HG02870 (cell line): ENCODE results near the gene CACNA2D1.
"Not testable (repeated sequence)": the region's sequence is repeated elsewhere in the genome, so short reads cannot be mapped to it uniquely, and the experiment has no call there.

ENCODE experiments used
- ATAC-seq: cut with Tn5 transposase; IDR thresholded peaks from one replicate; pipeline ENCODE4 v1.9.1; 2021; ENCODE audit warnings: mild to moderate bottlenecking, moderate library complexity; ENCODE audit not compliant: unreplicated experiment

CACNA2D1 gene

DNA sequence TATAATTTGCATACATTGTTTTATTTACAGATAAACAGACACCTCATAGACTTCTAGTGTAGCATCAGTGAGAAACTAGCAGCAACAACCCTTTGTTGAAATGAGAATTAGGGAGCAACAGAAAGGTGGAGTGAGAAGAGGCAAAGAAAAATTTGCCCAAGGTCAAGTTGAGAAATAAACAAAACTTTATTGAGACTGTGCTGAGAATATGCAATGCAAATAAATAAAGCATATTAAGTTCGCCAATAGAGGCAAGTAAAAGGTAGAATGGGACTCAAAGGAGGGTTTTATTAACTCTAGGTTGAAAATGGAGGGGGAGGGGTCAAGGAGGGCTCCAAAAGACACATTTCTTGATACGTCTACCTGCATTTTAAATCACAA is 49.7 kb downstream of the CACNA2D1 start:
- no peak for ATAC-seq

DNA sequence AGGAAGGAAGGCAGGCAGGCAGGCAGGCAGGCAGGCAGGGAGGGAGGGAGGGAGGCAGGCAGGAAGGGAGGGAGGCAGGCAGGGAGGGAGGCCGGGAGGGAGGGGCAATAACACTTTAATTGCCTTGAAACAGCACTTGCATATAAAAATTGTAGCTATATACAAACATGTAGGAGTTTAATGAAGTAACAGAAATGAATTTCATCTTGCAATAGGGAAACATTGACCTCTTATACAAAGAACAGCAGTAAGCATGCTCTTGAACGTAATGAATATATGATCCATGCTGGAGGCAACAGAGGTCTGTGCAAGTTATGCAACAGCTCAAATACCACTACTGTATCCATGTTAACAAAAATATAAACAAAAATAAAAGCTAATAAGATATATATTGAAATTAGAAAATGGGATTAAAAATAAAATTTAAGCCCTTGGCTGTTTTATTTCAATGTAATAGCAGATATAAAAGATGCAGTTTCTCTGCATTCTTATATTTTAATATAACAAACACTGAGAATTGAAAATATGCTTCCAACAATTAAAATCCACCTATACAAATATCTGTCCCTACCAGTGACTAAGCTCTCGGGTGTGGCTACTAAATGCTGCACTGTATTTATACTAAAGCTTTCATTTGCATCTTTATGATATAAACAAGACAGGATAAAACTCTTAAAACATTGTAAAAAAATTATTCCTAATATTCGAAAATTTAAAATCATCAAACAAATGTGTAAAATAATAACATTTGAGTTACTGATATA is 50.3 kb downstream of the CACNA2D1 start:
- no peak for ATAC-seq

DNA sequence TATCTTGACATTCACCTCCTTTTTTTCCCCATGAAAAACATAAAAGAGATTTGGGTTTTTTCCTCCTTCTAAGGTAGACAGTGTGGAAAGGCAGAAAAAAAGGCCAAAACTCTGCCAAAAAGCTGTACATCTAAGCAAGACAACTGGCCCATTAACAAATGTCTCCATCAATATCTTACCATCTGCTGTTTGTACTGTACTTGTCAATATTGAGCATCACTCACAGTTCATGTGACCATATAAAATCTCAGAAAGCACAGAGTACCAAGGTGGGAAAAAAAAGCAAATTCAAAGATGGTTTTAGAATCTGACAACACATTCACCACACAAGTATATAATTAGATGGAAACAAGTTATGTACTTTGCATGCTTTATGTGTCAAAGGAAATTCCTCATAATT is 52.6 kb downstream of the CACNA2D1 start:
- ATAC-seq: no peak

DNA sequence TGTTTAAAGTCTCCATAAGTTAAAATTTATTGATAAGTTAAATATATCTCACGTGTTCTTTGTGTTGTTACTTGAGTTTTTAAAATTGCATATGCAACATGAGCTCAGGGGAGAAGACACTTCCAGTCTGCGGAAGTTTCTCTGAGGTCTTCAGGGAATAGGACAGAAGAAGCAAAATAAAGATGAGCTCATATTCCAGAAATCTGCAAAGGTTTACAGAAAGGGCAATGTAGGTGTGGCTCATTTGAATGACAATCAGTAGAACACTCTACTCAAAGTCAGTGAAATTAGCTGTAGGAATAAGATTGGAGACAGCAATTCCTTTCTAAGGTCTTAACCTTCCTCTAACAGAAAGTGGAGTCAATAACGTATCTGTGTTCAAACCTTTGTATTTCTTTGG is 53.7 kb downstream of the CACNA2D1 start:
- no peak for ATAC-seq

DNA sequence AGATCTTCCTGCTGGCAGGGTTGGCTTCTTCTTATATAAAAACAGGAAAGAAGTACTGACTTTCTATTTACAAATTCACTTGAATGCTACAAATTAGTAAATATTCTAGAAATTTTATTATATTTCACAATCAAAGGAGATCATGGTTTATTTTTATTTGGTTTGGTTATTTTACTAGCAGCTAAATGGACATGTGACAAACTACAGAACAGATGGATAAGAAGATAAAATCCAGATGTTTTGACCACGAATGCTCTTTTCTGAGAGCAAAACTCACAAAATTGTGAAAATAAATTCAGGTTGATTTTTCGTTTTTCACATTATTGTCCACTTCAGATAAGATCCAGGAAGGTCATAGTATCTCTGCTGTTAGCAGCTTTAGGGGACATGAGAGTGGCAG is 55.4 kb downstream of the CACNA2D1 start:
- ATAC-seq: no peak

DNA sequence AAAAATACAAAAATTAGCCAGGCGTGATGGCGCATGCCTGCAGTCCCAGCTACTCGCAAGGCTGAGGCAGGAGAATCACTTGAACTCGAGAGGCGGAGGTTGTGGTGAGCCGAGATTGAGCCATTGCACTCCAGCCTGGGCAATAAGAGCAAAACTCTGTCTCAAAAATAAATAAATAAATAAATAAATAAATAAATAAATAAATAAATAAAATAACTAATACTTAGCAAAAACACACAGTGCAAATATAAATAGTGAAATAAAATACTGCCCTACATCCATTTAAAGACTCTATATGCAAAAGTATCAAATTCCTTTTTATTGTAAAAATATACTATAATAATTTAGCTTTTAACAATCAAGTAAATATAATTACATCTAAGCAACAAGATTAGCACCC is 57.0 kb downstream of the CACNA2D1 start:
- not testable (repeated sequence) for ATAC-seq

DNA sequence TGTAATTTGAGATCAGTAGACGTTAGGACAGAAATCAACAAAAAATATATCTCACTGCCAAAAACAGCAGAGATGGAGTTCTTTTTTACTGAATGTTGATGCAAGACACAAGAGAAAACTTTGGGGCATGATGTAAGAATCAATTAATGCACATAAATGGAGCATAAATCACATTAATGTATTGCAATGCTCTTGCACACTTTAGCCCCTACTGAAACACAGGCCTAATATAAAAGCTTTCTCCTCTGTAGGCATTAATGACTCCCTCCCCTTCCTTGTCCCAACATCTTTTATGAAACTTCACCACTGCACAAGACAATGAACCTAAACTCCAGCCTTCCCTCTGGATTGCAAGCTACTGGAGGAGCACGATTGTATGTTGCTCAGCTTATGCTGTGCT is 58.8 kb downstream of the CACNA2D1 start:
- ATAC-seq: no peak

DNA sequence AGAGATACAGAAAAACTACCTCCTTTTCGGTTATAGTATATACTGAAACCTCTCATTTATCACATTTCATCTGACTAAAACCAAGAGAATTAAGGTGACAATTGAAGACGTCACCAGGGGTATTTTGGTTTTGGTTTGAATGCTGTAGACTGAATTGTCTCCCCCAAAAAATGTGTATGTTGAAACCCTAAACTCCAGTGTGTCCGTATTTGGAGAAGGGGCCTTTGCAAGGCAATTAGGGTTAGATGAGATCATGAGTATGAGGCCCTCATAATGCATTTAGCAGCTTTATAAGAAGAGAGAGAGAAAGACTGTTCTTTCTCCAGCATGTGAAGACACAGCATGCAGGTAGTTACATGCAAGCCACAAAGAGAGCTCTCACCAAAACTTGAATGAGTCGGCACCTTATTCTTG is 59.5 kb downstream of the CACNA2D1 start:
- peak; percentile 87 for ATAC-seq

DNA sequence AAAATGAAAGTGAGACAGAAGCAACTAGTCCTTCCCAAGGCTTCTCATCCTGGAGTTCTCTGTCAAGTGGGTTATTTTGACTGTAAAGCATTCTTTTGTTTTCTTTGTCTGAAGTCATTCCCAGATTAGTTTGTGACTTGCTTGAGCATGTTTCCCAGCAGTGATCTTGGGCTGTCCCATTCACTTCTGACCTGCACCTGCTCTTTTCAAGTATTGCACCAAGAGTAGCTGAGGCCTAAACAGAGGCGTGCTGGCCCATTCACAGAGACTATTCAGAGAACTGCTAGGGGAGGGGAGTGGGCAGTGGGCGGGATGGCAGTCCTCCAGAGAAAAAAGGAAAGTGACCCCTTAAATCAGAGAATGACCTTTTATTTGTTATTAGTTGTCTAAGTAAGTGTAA is 61.3 kb downstream of the CACNA2D1 start:
- no peak for ATAC-seq

DNA sequence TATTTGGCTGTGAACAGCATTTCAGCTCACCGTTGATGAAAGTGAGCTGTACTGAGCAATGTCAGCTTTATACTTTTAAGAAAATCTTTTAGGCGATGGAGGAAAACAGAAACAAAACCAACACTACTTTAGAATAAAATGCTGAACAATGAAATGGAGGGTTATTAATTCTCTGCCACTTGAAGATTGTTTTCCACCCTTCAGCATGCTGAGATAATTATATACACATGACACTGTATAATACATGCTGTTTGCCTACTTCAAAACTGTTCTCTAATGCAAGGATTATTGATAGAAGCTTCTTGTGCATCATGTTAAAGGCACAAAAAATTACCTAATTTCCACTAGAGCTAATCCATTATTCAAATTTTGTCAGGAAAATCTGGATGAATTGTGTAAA is 66.8 kb downstream of the CACNA2D1 start:
- no peak for ATAC-seq

DNA sequence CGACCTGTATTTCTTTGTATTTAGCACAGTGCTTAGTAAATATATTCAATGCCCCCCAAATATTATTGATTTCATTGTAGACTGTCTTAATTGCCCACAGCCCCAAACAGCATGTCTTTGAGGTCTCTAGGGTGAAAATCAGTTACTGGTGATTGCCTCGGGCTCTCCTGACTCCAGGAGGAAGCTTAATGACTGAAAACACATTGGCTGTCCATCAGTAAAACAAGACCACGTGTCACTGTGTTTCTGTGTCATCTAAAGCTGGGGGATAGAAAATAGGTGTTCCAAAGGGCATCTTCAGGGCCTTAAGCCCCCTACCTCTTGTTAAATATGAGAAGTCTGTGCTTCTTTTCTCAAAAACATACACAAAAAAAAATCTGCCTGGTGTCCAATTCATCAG is 67.9 kb downstream of the CACNA2D1 start:
- ATAC-seq: no peak

DNA sequence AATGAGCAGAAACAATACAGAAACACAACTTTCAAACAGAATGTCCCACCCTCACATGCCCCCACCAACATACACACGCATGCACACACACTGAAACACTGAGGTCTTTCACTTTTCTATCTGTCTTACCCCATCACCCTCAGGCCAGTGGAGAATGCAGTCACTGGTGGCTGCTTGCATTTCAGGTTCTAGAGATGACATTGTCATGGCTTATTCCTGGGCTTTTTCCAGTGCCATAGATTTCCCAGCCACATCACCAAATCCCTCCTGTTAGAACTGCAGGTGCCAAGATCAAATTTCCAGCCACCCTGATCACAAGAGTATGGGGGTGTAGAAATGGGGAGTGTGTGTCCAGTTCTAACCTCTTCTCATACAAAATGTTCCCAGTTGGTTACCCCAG is 68.4 kb downstream of the CACNA2D1 start:
- ATAC-seq: no peak

DNA sequence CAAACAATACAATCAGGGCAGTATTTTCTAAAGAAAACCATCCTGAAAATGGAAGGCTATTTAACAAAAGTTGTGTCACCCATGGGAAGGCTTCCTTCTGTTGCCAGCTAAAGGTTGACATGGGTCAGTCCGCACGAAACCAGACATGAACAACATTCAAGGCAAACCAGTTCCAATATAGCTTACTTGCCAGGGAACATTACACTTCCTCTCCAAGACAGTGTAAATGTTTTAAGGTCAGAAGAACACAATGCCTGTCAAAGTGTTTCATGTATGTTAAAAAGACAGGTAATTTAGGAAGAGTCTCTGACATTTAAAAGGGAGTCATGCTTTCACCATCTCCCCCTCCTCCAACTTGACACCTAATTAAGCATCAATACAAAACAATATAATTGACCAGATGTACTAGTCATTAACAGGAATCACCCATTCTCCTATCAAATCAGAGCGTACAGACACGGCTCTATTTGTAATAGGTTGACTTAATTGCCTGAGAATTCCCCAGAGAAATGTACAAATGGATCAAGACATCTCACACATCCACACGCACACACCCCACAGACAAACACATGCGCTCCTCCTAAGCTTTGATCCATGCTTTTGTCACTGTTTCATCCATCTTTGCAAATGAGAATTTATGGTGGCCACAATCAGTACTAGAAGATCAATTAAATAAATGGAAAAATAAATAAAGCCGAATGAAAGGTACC is 69.5 kb downstream of the CACNA2D1 start:
- ATAC-seq: no peak

DNA sequence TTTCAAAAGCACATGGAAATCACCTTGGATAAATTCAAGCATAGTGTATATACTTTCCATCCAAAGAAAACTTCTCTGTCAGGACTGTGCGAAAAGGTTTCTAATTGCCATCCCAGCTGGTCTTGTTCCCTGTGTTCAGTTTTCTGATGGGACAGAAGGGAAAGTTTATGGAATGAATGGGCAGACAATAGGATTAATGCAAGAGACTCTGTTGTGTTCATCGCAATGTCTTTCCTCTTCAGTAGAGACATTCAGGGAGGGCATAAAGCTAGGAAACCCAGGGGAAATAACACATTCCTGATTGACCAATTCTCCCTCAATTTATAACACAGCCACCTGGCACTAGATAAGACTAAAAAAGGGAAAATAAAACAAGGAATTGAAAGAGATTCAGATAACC is 78.9 kb downstream of the CACNA2D1 start:
- ATAC-seq: no peak

DNA sequence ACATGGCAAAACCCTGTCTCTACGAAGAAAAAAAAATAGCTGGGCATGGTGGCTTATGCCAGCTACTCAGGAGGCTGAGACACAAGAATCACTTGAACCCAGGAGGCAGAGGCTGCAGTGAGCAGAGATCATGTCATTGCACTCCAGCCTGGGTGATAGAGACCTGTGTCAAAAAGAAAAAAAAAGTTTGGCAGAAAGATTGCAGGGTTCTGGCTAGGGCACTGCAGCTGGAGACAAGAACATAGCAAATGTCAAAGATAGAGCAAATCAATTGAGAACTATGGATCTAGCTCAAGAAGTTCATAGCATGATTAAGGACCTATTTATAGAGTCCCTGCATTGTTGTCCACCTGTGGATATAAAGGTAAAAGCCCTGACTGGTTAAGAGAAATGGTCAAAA is 79.5 kb downstream of the CACNA2D1 start:
- ATAC-seq: no peak

DNA sequence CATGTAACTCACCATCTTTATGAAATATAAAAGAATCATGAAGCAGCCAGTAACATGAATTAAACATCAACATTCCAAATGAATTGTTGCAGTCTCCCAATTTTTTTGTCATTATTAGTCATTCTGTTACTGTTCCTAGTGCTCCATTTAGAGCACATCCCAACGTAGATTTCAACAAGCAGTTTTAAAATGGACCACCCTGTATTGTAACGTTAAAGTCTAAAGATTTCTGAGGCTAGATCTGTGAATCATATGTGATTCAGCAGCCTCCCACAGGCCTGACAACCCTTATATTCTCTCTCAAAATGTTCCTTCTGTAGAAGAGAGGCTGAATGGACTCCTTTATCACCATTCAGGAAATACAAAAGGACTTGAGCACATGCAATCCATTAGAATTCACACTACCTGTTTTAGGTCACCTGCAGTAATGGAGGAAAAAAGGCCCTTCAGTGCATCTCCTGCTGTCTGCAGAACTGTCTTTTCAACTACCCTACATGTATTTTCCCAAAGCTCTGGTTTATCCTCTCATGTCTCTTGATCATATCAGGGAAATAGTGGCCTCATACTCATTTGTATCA is 81.4 kb downstream of the CACNA2D1 start:
- no peak for ATAC-seq

DNA sequence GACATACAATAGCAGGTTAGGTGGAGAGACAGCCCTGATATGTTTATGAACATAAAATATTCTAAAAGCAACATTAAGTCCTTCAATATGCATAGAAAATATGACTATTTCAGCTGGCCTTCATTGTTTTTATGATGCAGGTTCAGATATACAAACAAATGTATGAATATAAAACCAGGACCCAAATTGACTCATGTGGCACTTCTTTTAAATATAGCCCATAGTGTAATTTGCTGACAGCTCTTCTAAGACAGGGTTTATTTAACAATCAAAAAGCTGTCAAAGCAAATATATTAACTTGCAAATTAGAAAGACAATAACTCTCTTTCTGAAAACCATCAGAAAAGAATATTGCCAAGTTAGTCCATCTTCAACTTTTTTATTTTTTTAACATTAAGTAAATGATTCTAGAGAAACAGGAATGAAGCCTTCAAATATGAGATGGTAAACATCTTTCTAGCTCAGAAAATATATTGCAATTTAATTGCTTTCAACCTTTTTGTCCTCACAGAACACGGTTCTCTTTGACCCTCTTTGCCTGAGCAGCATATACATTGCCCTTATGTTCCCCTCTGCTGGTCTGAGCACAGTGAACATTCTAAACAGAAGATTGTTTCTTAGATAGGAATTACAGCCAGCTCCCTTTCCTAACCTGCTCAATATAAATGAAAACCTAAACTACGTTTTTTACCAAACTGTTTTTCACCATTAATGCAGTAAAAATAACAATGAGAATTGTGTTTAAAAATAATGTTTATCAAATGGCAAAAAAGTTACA is 82.8 kb downstream of the CACNA2D1 start:
- no peak for ATAC-seq

DNA sequence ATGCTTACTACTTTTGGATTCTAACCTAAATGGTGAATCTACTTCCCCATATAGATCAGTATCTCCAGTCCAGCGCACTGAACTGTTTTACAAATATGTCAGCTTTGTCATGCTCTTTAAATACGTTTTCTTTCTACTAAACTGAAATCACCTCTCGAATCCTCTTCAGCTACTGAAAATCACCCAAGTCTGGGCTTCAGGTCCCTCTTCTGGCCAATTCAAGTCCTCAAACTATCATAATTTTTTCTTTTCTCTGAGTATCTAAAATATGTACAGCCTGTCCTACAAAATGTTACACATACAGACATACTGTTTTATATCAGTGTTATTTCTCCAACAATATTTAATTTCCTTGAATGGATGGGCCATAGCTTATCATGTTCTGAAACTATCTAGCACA is 84.2 kb downstream of the CACNA2D1 start:
- ATAC-seq: no peak

DNA sequence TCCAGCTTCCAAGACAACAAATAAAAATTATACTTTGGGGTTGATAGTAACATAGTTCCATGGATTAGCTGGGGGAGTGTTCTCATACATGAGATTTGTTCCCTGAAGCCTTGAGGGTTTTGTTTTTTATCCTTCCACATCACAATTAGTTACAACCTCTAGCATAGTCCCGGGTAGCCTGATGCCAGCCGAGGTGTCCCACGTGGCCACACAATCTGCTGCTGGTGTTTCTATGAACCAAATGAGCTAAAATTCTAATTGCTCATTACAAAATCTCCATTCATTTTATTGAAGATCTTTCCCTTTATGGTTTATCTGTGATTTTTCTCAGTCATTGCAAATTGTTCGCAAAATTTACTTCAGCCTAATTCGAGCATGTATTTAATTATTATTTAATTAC is 84.7 kb downstream of the CACNA2D1 start:
- no peak for ATAC-seq

DNA sequence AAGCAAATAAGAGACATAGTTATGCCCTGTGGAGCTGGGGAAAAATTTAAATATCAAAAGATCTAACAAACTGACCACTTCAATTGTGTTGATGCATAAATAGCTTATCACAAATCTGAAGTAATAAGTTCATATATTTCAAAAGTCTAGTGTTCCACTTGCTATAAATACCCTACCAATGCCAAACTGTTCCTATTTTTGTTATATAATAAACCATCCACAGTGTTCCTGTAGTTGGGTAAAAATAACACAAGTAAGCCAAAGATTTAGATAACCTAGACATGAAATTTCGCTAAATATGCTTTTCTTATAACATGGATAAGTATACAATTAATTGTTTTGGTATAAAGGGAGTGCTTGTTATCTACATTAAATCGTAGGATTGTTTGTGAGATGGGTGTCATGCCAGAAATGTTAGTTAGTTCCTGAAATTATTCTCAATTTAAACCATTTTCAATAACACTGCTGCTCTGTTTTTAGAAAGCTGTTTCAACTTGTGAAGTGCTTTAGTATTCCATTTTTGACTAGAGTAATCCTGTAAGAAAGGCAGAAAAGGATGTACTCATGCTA is 85.5 kb downstream of the CACNA2D1 start:
- no peak for ATAC-seq

DNA sequence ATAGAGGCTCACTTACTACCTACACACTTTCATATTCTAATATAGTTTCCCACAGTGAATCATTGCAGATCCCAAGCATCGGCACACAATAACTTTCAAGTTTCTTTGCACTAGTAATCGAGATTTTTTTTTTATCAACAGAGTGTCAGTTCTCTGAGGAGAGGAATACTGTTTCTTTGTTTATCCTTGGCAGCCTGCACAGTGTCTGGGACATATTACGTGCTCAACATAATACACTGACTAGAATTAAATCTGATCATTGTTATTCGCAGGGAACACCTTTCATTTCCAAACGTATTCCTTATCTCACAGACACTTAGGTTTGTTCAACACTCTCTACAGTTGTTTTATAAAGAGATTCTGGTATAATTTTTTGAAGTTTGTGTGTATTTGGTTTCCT is 95.3 kb downstream of the CACNA2D1 start:
- ATAC-seq: no peak
